Fibroblast of mammary gland (primary cell): ENCODE data around the gene ZNF541.

Source experiments
- DNase-seq: peaks from one replicate; pipeline ENCODE4 v3.0.0-alpha.2; 2010; ENCODE audit warnings: low read depth
- H3K4me3 ChIP-seq: 2 replicates; pipeline ENCODE4 v1.5.1; 2011; ENCODE audit warnings: low read depth, mild to moderate bottlenecking, low read length, moderate library complexity; ENCODE audit not compliant: control insufficient read depth
- TF ChIP-seq, protein P1 (sequence below): conservative IDR thresholded peaks from 2 replicates; pipeline ENCODE4 v1.5.1; 2011; ENCODE audit warnings: low read depth, low read length, inconsistent platforms; ENCODE audit not compliant: control insufficient read depth, insufficient read depth

ZNF541 gene

DNA sequence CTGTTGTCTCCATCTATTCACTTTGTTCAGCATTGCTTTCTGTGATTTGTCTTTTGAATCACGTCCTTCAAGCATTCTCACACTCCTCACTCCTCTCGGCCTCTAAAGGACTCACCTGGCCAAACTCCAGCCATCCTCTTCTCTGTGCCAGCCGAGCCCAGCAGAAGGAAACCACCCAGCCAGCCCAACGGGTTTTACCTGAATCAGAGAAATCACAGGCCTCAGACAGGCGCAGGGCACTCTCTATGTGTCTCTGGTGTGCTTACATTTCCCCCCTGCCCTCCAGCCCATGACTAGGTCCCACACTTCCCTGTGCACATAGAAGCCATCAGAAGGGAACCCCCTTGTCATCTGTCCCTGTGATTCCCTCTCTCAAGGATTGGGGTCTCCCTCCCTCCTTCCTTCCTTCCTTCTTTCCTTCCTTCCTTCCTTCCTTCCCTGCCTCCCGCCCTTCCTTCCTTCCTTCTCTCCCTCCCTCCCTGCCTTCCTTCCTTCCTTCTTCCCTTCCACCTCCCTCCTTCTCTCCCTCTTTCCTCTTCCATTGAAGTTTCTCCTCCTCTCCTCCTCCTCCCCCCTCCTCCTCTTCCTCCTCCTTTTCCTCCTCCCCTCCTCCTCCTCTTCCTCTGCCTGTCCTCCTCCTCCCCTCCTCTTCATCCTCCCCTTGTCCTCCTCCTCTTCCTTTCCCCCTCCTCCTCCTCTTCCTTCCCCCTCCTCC lies 8.8 kb upstream of the ZNF541 start:
- no peak for DNase-seq
- TF ChIP-seq, protein P1, sequence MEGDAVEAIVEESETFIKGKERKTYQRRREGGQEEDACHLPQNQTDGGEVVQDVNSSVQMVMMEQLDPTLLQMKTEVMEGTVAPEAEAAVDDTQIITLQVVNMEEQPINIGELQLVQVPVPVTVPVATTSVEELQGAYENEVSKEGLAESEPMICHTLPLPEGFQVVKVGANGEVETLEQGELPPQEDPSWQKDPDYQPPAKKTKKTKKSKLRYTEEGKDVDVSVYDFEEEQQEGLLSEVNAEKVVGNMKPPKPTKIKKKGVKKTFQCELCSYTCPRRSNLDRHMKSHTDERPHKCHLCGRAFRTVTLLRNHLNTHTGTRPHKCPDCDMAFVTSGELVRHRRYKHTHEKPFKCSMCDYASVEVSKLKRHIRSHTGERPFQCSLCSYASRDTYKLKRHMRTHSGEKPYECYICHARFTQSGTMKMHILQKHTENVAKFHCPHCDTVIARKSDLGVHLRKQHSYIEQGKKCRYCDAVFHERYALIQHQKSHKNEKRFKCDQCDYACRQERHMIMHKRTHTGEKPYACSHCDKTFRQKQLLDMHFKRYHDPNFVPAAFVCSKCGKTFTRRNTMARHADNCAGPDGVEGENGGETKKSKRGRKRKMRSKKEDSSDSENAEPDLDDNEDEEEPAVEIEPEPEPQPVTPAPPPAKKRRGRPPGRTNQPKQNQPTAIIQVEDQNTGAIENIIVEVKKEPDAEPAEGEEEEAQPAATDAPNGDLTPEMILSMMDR: no peak
- no peak overlapping the region for H3K4me3 ChIP-seq

DNA sequence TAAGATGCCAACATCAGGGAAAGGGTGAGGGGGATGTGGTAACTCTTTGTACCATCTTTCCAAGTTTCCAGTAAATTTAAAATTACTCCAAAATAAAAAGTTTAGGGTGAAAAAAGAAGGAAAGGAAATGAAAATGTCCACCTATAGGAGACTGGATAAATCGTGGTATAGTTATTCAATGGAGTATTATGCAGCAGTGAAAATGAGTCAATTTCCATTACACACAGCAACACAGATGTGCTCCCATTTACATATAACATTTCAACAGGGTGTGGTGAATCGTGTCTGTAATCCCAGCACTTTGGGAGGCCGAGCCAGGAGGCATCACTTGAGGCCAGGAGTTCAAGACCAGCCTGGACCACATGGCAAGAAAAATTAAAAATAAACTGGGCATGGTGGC lies 7.4 kb upstream of the ZNF541 start:
- no peak overlapping the region for H3K4me3 ChIP-seq
- no peak for DNase-seq
- TF ChIP-seq, protein P1: no peak

GRCh38 chr19:47572635-47573034 lies 313 bp downstream of the ZNF541 start:
- H3K4me3 ChIP-seq: no peak overlapping the region
- TF ChIP-seq, protein P1: no peak
- DNase-seq: no peak

- no peak for DNase-seq
- TF ChIP-seq, protein P1: no peak
- no peak overlapping the region for H3K4me3 ChIP-seq
These were observed 3.6 kb downstream of the ZNF541 start for GRCh38 chr19:47569331-47569730.

DNA sequence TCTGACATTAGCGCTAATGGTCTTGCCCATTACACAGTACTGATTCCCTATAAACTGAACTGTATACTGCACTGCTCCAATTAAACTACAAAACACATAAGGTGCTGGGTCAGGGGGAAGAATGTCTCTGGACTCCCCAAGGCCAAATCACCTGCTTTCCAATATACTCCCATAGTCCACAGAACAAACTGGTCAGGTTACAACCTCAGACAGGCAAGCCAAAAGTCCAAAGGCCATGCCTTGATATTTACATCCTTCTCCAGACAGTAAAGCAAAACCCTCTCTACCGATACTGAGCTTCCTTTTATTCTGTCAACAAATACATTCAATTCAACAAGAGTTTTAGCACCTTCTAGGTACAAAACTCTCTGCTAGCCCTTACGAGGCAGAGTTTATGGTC lies 8.9 kb downstream of the ZNF541 start:
- DNase-seq: no peak
- H3K4me3 ChIP-seq: no peak overlapping the region
- TF ChIP-seq, protein P1: no peak

DNA sequence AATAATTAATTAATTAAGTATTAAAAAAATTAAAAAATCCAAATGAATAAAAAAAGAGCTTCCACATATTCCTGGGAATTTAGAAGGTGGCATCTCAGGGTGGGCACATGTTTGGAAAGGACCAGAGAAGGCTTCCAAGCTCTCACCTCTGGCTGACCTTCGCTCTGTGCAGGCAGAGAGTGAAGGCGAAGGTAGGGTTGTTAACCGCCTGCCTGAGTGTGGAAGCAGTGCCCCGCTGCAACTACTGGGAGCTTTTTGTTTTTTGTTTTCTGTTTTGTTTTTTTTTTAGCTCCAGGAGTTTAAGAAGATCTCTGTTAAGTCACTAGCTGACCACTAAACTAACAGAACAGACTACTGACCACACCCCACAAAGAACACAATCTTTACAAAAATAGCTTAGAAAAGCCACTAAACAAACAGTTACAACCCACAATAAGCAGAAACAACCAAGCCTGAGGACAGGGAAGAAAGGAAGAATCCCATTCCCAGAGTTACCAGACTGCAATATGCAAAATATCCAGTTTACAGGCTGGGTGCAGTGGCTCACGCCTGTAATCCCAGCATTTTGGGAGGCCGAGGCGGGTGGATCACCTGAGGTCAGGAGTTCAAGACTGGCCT lies 11.4 kb downstream of the ZNF541 start:
- DNase-seq: no peak
- H3K4me3 ChIP-seq: no peak overlapping the region
- TF ChIP-seq, protein P1: no peak
